Measurements from ENCODE around the gene PSMA3. TPM values are rescaled to one million over a fixed set of nuclear protein-coding genes. Genes with fewer than 3 reads are reported as not detected.

Gene PSMA3
- total RNA-seq, 2 experiments from 2014 or later: 233 to 245 TPM

- CTCF ChIA-PET: interaction anchor here (0.5 to 1.8 kb wide), 6 partner anchors 8 to 79 kb away, joined by 3 to 5 read pairs (median 3); no protein-coding TSS in a partner anchor
- Mint-ChIP-seq H3K4me1 (peaks cover 46% of the 10 kb centered on the region), H3K4me3 (no peak overlapping the region), H3K27me3 (no peaks in the 10 kb centered on the region), H3K9me3 (no peaks in the 10 kb centered on the region), H3K36me3 (ENCODE audit: low read depth) (peaks cover 49% of the 10 kb centered on the region), H3K27ac (no peak overlapping the region)
- DNase-seq: no peak
- POLR2A ChIA-PET: interaction anchor here (0.6 to 1.0 kb wide), 3 partner anchors 8 to 130 kb away, joined by 3 to 4 read pairs (median 4); partner anchors contain the start of genes KIAA0586 and TIMM9
These were observed 52.7 kb downstream of the PSMA3 start for GRCh38 chr14:58297412-58297761.

DNA sequence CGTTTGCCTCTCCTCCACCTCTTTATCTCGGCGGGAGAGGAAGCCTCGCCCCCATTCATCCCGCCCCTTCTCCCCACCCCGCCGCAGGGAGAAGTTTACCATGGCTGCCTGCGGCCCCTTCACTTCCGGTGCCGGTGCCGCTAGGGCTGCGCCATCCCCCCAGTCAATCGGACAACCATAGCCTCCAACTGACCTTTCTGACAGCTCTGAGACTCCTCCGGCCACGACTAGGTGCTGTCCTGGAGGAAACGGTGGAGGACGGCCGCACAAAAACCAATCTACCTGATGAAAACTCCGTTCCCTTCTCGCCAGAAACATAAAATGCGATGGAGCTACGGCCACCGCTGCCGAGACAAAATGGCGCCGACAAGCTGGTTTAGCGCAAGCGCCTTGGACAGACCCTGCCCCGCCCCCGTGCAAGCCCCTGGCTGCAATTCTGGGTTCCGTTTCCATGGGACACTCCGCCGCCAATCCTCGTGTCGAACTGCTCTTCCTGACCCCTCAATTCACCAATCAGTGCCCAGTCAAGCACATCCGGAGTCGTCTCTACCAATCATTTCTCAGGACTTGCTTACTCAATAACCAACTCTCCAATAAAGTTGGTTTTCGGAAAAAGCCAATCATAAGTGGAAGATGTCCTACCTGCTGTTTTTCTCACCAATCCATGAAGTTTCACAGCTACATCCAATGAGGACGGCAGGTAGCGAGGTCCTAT lies 53.3 kb downstream of the PSMA3 start:
- no peaks in the 10 kb centered on the region for H3K27me3 Mint-ChIP-seq
- no peaks in the 10 kb centered on the region for H3K9me3 Mint-ChIP-seq
- no peak overlapping the region for H3K27ac Mint-ChIP-seq
- H3K4me1 Mint-ChIP-seq: peaks cover 41% of the 10 kb centered on the region
- H3K4me3 Mint-ChIP-seq: no peak overlapping the region
- DNase-seq: peak; percentile 99
- POLR2A ChIA-PET: interaction anchor here (0.7 to 1.0 kb wide), 3 partner anchors 8 to 129 kb away, joined by 3 to 4 read pairs (median 4); partner anchors contain the start of genes KIAA0586 and TIMM9
- CTCF ChIA-PET: interaction anchor here (0.5 to 1.8 kb wide), 12 partner anchors 9 to 99 kb away, joined by 3 to 5 read pairs (median 3); partner anchors contain the start of gene ACTR10
- peaks cover 46% of the 10 kb centered on the region for H3K36me3 Mint-ChIP-seq (ENCODE audit: low read depth)

- H3K36me3 Mint-ChIP-seq (ENCODE audit: low read depth): peaks cover 44% of the 10 kb centered on the region
- POLR2A ChIA-PET: interaction anchor here (0.7 to 1.0 kb wide), 3 partner anchors 9 to 129 kb away, joined by 3 to 4 read pairs (median 4); partner anchors contain the start of genes KIAA0586 and TIMM9
- CTCF ChIA-PET: interaction anchor here (0.7 to 2.2 kb wide), 14 partner anchors 8 to 99 kb away, joined by 3 to 7 read pairs (median 3); partner anchors contain the start of gene ACTR10
- peak within 1 kb of the TSS; percentile 88 for H3K4me3 Mint-ChIP-seq
- H3K27ac Mint-ChIP-seq: peak within 1 kb of the TSS; percentile 91
- H3K27me3 Mint-ChIP-seq: no peaks in the 10 kb centered on the region
- DNase-seq: peak; percentile 93
- H3K4me1 Mint-ChIP-seq: peaks cover 39% of the 10 kb centered on the region
- no peaks in the 10 kb centered on the region for H3K9me3 Mint-ChIP-seq
These were observed 54.1 kb downstream of the PSMA3 start, which contains the start of gene ARID4A for GRCh38 chr14:58298477-58299400. Gene ARID4A, plus strand, starts transcription at chr14:58298555. Its CDS starts 1,300 bp downstream, at chr14:58299855.

- Mint-ChIP-seq H3K36me3 (ENCODE audit: low read depth) (peaks cover 36% of the 10 kb centered on the region), H3K27me3 (no peaks in the 10 kb centered on the region), H3K4me3 (peak overlapping the region; percentile 88), H3K27ac (peak overlapping the region; percentile 91), H3K4me1 (peaks cover 32% of the 10 kb centered on the region), H3K9me3 (no peaks in the 10 kb centered on the region)
- DNase-seq: peak; percentile 13
- CTCF ChIA-PET: interaction anchor here (0.5 to 2.2 kb wide), 5 partner anchors 8 to 1117 kb away, joined by 3 to 7 read pairs (median 3); no protein-coding TSS in a partner anchor
- POLR2A ChIA-PET: no interaction called here
These were observed 55.0 kb downstream of the PSMA3 start for GRCh38 chr14:58299401-58300330.

GRCh38 chr14:58301416-58301815 lies 56.8 kb downstream of the PSMA3 start:
- Mint-ChIP-seq H3K9me3 (no peaks in the 10 kb centered on the region), H3K4me3 (no peak overlapping the region), H3K27me3 (no peaks in the 10 kb centered on the region), H3K4me1 (peaks cover 21% of the 10 kb centered on the region), H3K27ac (no peak overlapping the region), H3K36me3 (ENCODE audit: low read depth) (peaks cover 37% of the 10 kb centered on the region)
- ChIA-PET POLR2A (no interaction called here), CTCF (no interaction called here)
- no peak for DNase-seq

GRCh38 chr14:58305730-58306129 lies 61.1 kb downstream of the PSMA3 start:
- H3K27me3 Mint-ChIP-seq: no peaks in the 10 kb centered on the region
- POLR2A ChIA-PET: interaction anchor here (0.6 kb wide), 1 partner anchor 14 kb away, joined by 5 read pairs; no protein-coding TSS in a partner anchor
- H3K9me3 Mint-ChIP-seq: no peaks in the 10 kb centered on the region
- H3K27ac Mint-ChIP-seq: no peak overlapping the region
- no peak overlapping the region for H3K4me3 Mint-ChIP-seq
- CTCF ChIA-PET: interaction anchor here (0.5 to 0.7 kb wide), 3 partner anchors 24 to 101 kb away, joined by 3 to 4 read pairs (median 3); no protein-coding TSS in a partner anchor
- peaks cover 9% of the 10 kb centered on the region for H3K4me1 Mint-ChIP-seq
- H3K36me3 Mint-ChIP-seq (ENCODE audit: low read depth): peaks cover 39% of the 10 kb centered on the region
- no peak for DNase-seq

- POLR2A ChIA-PET: no interaction called here
- no peak for DNase-seq
- Mint-ChIP-seq H3K27me3 (no peaks in the 10 kb centered on the region), H3K27ac (no peak overlapping the region), H3K4me3 (no peak overlapping the region), H3K9me3 (no peaks in the 10 kb centered on the region), H3K4me1 (peaks cover 4% of the 10 kb centered on the region), H3K36me3 (ENCODE audit: low read depth) (peaks cover 35% of the 10 kb centered on the region)
- CTCF ChIA-PET: interaction anchor here (0.9 to 1.6 kb wide), 2 partner anchors 8 to 10 kb away, joined by 3 to 5 read pairs; partner anchors contain the start of gene ARID4A
These were observed 63.1 kb downstream of the PSMA3 start for GRCh38 chr14:58307597-58308316.

DNA sequence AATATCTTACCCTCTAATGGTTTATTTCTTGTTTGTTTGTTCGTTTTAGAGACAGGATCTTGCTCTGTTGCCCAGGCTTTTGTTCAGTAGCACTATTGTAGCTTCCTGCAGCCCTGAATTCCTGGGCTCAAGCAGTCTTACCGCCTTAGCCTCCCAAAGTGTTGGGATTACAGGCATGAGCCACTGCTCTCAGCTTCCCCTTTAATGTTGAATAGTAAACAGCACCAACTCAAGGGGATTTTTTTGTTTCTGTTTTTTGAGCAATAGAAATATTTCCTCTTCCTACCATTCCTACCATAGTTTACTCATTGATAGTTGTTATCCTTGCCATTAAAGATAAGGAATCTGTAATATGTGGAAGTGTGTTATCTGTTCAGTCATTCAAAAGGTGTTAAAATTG lies 64.4 kb downstream of the PSMA3 start:
- no peak for DNase-seq
- POLR2A ChIA-PET: no interaction called here
- no peaks in the 10 kb centered on the region for H3K9me3 Mint-ChIP-seq
- H3K27ac Mint-ChIP-seq: no peak overlapping the region
- CTCF ChIA-PET: no interaction called here
- no peaks in the 10 kb centered on the region for H3K27me3 Mint-ChIP-seq
- peaks cover 4% of the 10 kb centered on the region for H3K4me1 Mint-ChIP-seq
- peaks cover 29% of the 10 kb centered on the region for H3K36me3 Mint-ChIP-seq (ENCODE audit: low read depth)
- no peak overlapping the region for H3K4me3 Mint-ChIP-seq

GRCh38 chr14:58313699-58314098 lies 69.1 kb downstream of the PSMA3 start:
- H3K9me3 Mint-ChIP-seq: no peaks in the 10 kb centered on the region
- ChIA-PET CTCF (interaction anchor here (0.5 to 2.4 kb wide), 3 partner anchors 12 to 1767 kb away, joined by 3 to 10 read pairs (median 4); no protein-coding TSS in a partner anchor), POLR2A (no interaction called here)

DNA sequence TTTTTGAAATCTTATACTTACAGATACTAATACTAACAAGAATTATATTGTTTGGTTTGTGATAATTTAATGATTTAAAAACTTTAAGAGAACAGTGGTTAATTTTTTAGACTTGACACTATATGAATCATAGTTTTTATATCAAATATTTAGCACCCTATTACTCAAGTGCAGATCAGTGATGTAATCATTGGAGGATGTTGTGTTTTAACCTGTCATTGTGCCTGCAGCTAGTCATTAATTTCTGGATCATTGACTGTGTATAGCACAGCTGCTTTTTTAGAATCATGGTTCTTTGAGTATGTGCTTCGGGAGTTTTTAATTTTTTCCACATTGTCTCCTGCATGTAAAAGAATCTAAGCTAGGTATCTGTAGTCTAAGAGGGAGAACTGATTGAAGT lies 71.0 kb downstream of the PSMA3 start:
- ChIA-PET POLR2A (no interaction called here), CTCF (no interaction called here)
- no peaks in the 10 kb centered on the region for H3K9me3 Mint-ChIP-seq
- no peak for DNase-seq
- H3K27me3 Mint-ChIP-seq: no peaks in the 10 kb centered on the region
- H3K4me1 Mint-ChIP-seq: no peaks in the 10 kb centered on the region
- no peak overlapping the region for H3K4me3 Mint-ChIP-seq
- H3K36me3 Mint-ChIP-seq (ENCODE audit: low read depth): peaks cover 20% of the 10 kb centered on the region
- H3K27ac Mint-ChIP-seq: no peak overlapping the region

More at GRCh38 chr14:58313699-58314098, 69.1 kb downstream of the PSMA3 start:
- H3K27me3 Mint-ChIP-seq: no peaks in the 10 kb centered on the region
- H3K4me3 Mint-ChIP-seq: no peak overlapping the region
- no peaks in the 10 kb centered on the region for H3K4me1 Mint-ChIP-seq
- peaks cover 23% of the 10 kb centered on the region for H3K36me3 Mint-ChIP-seq (ENCODE audit: low read depth)
- DNase-seq: no peak
- no peak overlapping the region for H3K27ac Mint-ChIP-seq

Measured in activated CD4-positive, alpha-beta T cell treated with anti-CD3 and anti-CD28 coated beads, Interleukin-2, amount 10 ng/mL, durations not matched to agents 7 days and 5 days (primary cell).